Motor neuron (in vitro differentiated cells): ENCODE measurements around the gene NRG2. TPM values are rescaled to one million over a fixed set of nuclear protein-coding genes. Genes with fewer than 3 reads are reported as not detected.
A peak's percentile ranks its signal among the peaks of the same experiment; 100 is the strongest.

ENCODE experiments used
- ATAC-seq, 8 experiments: fragments of 200-7000 bp; cut with Tn5 transposase; replicated peaks in 6 of 8; 2 replicates each; pipeline ENCODE4 v1.8.0; 2021; ENCODE audit warnings: mild to moderate bottlenecking in 8 of 8, moderate library complexity in 8 of 8
- H3K27ac ChIP-seq, 2 donors: fragments of 250-450 bp; sonication (Bioruptor Pico); 2 replicates each; pipeline ENCODE4 v1.9.0; 2021; ENCODE audit warnings: antibody characterized with exemption in 2 of 2, mild to moderate bottlenecking in 2 of 2, moderate library complexity in 1 of 2
- H3K4me1 ChIP-seq, 2 donors: fragments of 250-450 bp; sonication (Bioruptor Pico); replicated peaks in 1 of 2; 2 replicates each; pipeline ENCODE4 v1.6.1; 2021; ENCODE audit warnings: antibody characterized with exemption in 2 of 2, mild to moderate bottlenecking in 2 of 2, moderate library complexity in 1 of 2
- H3K4me3 ChIP-seq, 5 donors: fragments of 250-450 bp; sonication (Bioruptor Pico); 2 replicates each; pipeline ENCODE4 v1.9.0; 2021; ENCODE audit warnings: antibody characterized with exemption in 5 of 5, mild to moderate bottlenecking in 5 of 5, moderate library complexity in 4 of 5
- WGBS, 10 experiments: fragments of 450-650 bp; shearing (Covaris generic); methylation state at CpG; one replicate each; pipeline ENCODE4 v1.0.0; 2022; 5-methylcytosine and 5-hydroxymethylcytosine counted together
- in situ Hi-C, 9 experiments: fragments of 400-800 bp; cut with MboI; loops; one replicate each; pipeline ENCODE4 v1.15.0; 2021; ENCODE audit warnings: low sequenced_read_pairs in 9 of 9, low pct_unique_long_range_greater_than_20kb in 2 of 9; ENCODE audit not compliant: unreplicated experiment in 9 of 9
- total RNA-seq, 8 experiments: library from RNA; unstranded; fragments of 300-600 nt; gene quantifications; 2 replicates each; pipeline versions ENCODE4 v1.2.3 to v1.2.4, GENCODE V29; 2022

The NRG2 gene
- total RNA-seq, 8 experiments from 2014 or later, result 0.28 to 1.8 (median 0.71) TPM; not detected in 1

GRCh38 chr5:139949710-139950109, 93.4 kb downstream of the NRG2 start:
- H3K4me1 ChIP-seq, result no peaks in the 10 kb centered on the region
- 0 to 86% (median 56%) methylated on average over 1 of the region's 1 CpG; no CpG with 5 or more reads in 4 of the 10 experiments for WGBS, 10 experiments
- H3K4me3 ChIP-seq, result no peak overlapping the region
- no peak overlapping the region for H3K27ac ChIP-seq
- in situ Hi-C loops, result loop anchor here in 5 of 9 experiments (25.0 kb wide), 2 partner anchors 162 to 312 kb away; partner anchors contain the start of genes PSD2 (in 4 of the 5) and CXXC5 (in 1 of the 5)
- ATAC-seq, result no peak

GRCh38 chr5:139947727-139948126, 95.4 kb downstream of the NRG2 start:
- in situ Hi-C loops, result no loop called here
- Histone ChIP-seq H3K4me3 (no peak overlapping the region), H3K27ac (no peak overlapping the region), H3K4me1 (no peaks in the 10 kb centered on the region)
- peak in 2 of 8 experiments; percentile 89 to 91 for ATAC-seq

GRCh38 chr5:139946440-139946839, 96.7 kb downstream of the NRG2 start:
- no peak overlapping the region for H3K4me3 ChIP-seq
- H3K27ac ChIP-seq, result no peak overlapping the region
- in situ Hi-C loops, result no loop called here
- H3K4me1 ChIP-seq, result no peaks in the 10 kb centered on the region
- ATAC-seq, result no peak
- 0 to 100% (median 44%) methylated on average over 1 of the region's 1 CpG; no CpG with 5 or more reads in 2 of the 10 experiments for WGBS, 10 experiments

- Histone ChIP-seq H3K27ac (no peak overlapping the region), H3K4me3 (no peak overlapping the region), H3K4me1 (no peaks in the 10 kb centered on the region)
- 33 to 87% (median 67%) methylated on average over 2 to 3 of the region's 3 CpGs for WGBS, 10 experiments
- in situ Hi-C loops, result no loop called here
- no peak for ATAC-seq
Observed at GRCh38 chr5:139946006-139946405, 97.1 kb downstream of the NRG2 start.

GRCh38 chr5:139942243-139942642, 100.9 kb downstream of the NRG2 start:
- Histone ChIP-seq H3K27ac (no peak overlapping the region), H3K4me3 (no peak overlapping the region), H3K4me1 (no peaks in the 10 kb centered on the region)
- in situ Hi-C loops, result no loop called here
- 0 to 71% (median 14%) methylated on average over 1 of the region's 1 CpG; no CpG with 5 or more reads in 3 of the 10 experiments for WGBS, 10 experiments
- ATAC-seq, result no peak

GRCh38 chr5:139930406-139930805, 112.7 kb downstream of the NRG2 start:
- in situ Hi-C loops, result no loop called here
- H3K4me1 ChIP-seq, result no peaks in the 10 kb centered on the region
- H3K27ac ChIP-seq, result no peak overlapping the region
- no peak for ATAC-seq
- 14 to 71% (median 40%) methylated on average over 1 to 2 of the region's 2 CpGs; no CpG with 5 or more reads in 3 of the 10 experiments for WGBS, 10 experiments
- H3K4me3 ChIP-seq, result no peak overlapping the region

- Histone ChIP-seq H3K4me3 (no peak overlapping the region), H3K27ac (no peak overlapping the region), H3K4me1 (no peaks in the 10 kb centered on the region)
- no peak for ATAC-seq
- WGBS, 10 experiments, result 0 to 73% (median 40%) methylated on average over 1 to 3 of the region's 3 CpGs; no CpG with 5 or more reads in 3 of the 10 experiments
- in situ Hi-C loops, result no loop called here
Observed at GRCh38 chr5:139926797-139927503, 116.1 kb downstream of the NRG2 start.

- 20 to 76% (median 65%) methylated on average over 1 to 9 of the region's 9 CpGs; no CpG with 5 or more reads in 2 of the 10 experiments for WGBS, 10 experiments
- no peak overlapping the region for H3K27ac ChIP-seq
- H3K4me3 ChIP-seq, result no peak overlapping the region
- in situ Hi-C loops, result no loop called here
- no peaks in the 10 kb centered on the region for H3K4me1 ChIP-seq
- no peak for ATAC-seq
Observed at GRCh38 chr5:139925650-139926640, 117.2 kb downstream of the NRG2 start.

- Histone ChIP-seq H3K27ac (no peak overlapping the region), H3K4me1 (no peaks in the 10 kb centered on the region), H3K4me3 (no peak overlapping the region)
- ATAC-seq, result no peak
- in situ Hi-C loops, result no loop called here
- WGBS, 10 experiments, result 56 to 87% (median 77%) methylated on average over 1 to 6 of the region's 6 CpGs; no CpG with 5 or more reads in 4 of the 10 experiments
Observed at GRCh38 chr5:139925216-139925562, 117.9 kb downstream of the NRG2 start.

GRCh38 chr5:139924294-139925215, 118.5 kb downstream of the NRG2 start:
- 4 to 84% (median 64%) methylated on average over 2 to 11 of the region's 12 CpGs for WGBS, 10 experiments
- in situ Hi-C loops, result no loop called here
- Histone ChIP-seq H3K4me1 (no peaks in the 10 kb centered on the region), H3K27ac (no peak overlapping the region), H3K4me3 (no peak overlapping the region)
- peak in 2 of 8 experiments; percentile 69 to 85 for ATAC-seq

GRCh38 chr5:139919308-139919707, 123.8 kb downstream of the NRG2 start:
- WGBS, 10 experiments, result 10 to 64% (median 30%) methylated on average over 2 of the region's 2 CpGs; no CpG with 5 or more reads in 4 of the 10 experiments
- Histone ChIP-seq H3K4me1 (no peaks in the 10 kb centered on the region), H3K4me3 (no peak overlapping the region), H3K27ac (no peak overlapping the region)
- in situ Hi-C loops, result no loop called here
- no peak for ATAC-seq

GRCh38 chr5:139915834-139916233, 127.3 kb downstream of the NRG2 start:
- WGBS, 10 experiments, result 4 to 40% (median 20%) methylated on average over 2 to 3 of the region's 3 CpGs; no CpG with 5 or more reads in 5 of the 10 experiments
- no peak overlapping the region for H3K27ac ChIP-seq
- H3K4me1 ChIP-seq, result no peaks in the 10 kb centered on the region
- no peak overlapping the region for H3K4me3 ChIP-seq
- in situ Hi-C loops, result no loop called here
- no peak for ATAC-seq
